ENCODE measurements around the gene PER2. TPM values are rescaled to one million over a fixed set of nuclear protein-coding genes. Genes with fewer than 3 reads are reported as not detected.

PER2 gene
- total RNA-seq, 4 donors from 2014 or later: 15.6 to 65.2 (median 38.2) TPM

GRCh38 chr2:238334885-238335284 is 46.5 kb upstream of the PER2 start:
- Histone ChIP-seq H3K4me3 (no peak overlapping the region), H3K36me3 (peaks cover 0 to 15% (median 0%) of the 10 kb centered on the region in 3 donors), H3K27me3 (no peaks in the 10 kb centered on the region), H3K27ac (no peak overlapping the region), H3K9me3 (no peaks in the 10 kb centered on the region), H3K4me1 (no peaks in the 10 kb centered on the region)
- TF ChIP-seq POLR2A (IDR thresholded peaks at IDR 0.05) (no peak), CTCF (IDR thresholded peaks at IDR 0.05) (no peak)
- DNase-seq: no peak

- peaks cover 0 to 29% (median 0%) of the 10 kb centered on the region in 3 donors for H3K36me3 ChIP-seq
- no peaks in the 10 kb centered on the region for H3K27me3 ChIP-seq
- H3K4me1 ChIP-seq: no peaks in the 10 kb centered on the region
- DNase-seq: no peak
- H3K9me3 ChIP-seq: no peaks in the 10 kb centered on the region
- TF ChIP-seq POLR2A (IDR thresholded peaks at IDR 0.05) (no peak), CTCF (IDR thresholded peaks at IDR 0.05) (no peak)
- H3K27ac ChIP-seq: no peak overlapping the region
- no peak overlapping the region for H3K4me3 ChIP-seq
These were observed 43.5 kb upstream of the PER2 start for GRCh38 chr2:238331916-238332315.

GRCh38 chr2:238330391-238330790 is 42.0 kb upstream of the PER2 start:
- no peaks in the 10 kb centered on the region for H3K9me3 ChIP-seq
- H3K4me1 ChIP-seq: no peaks in the 10 kb centered on the region
- peak in 1 of 3 donors; percentile 22 for DNase-seq
- H3K27me3 ChIP-seq: no peaks in the 10 kb centered on the region
- TF ChIP-seq CTCF (IDR thresholded peaks at IDR 0.05) (no peak), POLR2A (IDR thresholded peaks at IDR 0.05) (no peak)
- peaks cover 0 to 37% (median 0%) of the 10 kb centered on the region in 3 donors for H3K36me3 ChIP-seq
- H3K27ac ChIP-seq: no peak overlapping the region
- H3K4me3 ChIP-seq: no peak overlapping the region

GRCh38 chr2:238327751-238328150 is 39.3 kb upstream of the PER2 start:
- Histone ChIP-seq H3K36me3 (peaks cover 0 to 27% (median 0%) of the 10 kb centered on the region in 3 donors), H3K27ac (no peak overlapping the region), H3K4me1 (no peaks in the 10 kb centered on the region), H3K27me3 (no peaks in the 10 kb centered on the region), H3K9me3 (no peaks in the 10 kb centered on the region), H3K4me3 (no peak overlapping the region)
- TF ChIP-seq CTCF (IDR thresholded peaks at IDR 0.05) (no peak), POLR2A (IDR thresholded peaks at IDR 0.05) (no peak)
- DNase-seq: no peak

- H3K27ac ChIP-seq: no peak overlapping the region
- peak in 1 of 3 donors; percentile 31 for DNase-seq
- no peaks in the 10 kb centered on the region for H3K9me3 ChIP-seq
- H3K36me3 ChIP-seq: peaks cover 0 to 27% (median 0%) of the 10 kb centered on the region in 3 donors
- H3K27me3 ChIP-seq: no peaks in the 10 kb centered on the region
- no peak overlapping the region for H3K4me3 ChIP-seq
- no peak for TF ChIP-seq CTCF (IDR thresholded peaks at IDR 0.05)
- TF ChIP-seq POLR2A (IDR thresholded peaks at IDR 0.05): no peak
- H3K4me1 ChIP-seq: no peaks in the 10 kb centered on the region
These were observed 38.5 kb upstream of the PER2 start for GRCh38 chr2:238326801-238327365.
